ENCODE results near the gene SV2C.

SV2C gene

GRCh38 chr5:76165711-76166374, 82.7 kb downstream of the SV2C start:
- no peak for DNase-seq

- no peak for DNase-seq
These were observed 83.8 kb downstream of the SV2C start for GRCh38 chr5:76166886-76167576.

GRCh38 chr5:76169146-76169905, 86.1 kb downstream of the SV2C start:
- DNase-seq = no peak

- no peak for DNase-seq
These were observed 90.9 kb downstream of the SV2C start for GRCh38 chr5:76174101-76174500.

- DNase-seq = peak; percentile 62
These were observed 92.0 kb downstream of the SV2C start for GRCh38 chr5:76175051-76175666.

- peak; percentile 41 for DNase-seq
These were observed 92.7 kb downstream of the SV2C start for GRCh38 chr5:76175821-76176403.

- no peak for DNase-seq
These were observed 94.8 kb downstream of the SV2C start for GRCh38 chr5:76177978-76178377.

GRCh38 chr5:76178913-76179312, 95.7 kb downstream of the SV2C start:
- DNase-seq = no peak

- DNase-seq = peak; percentile 37
These were observed 97.9 kb downstream of the SV2C start for GRCh38 chr5:76180814-76181805.

- no peak for DNase-seq
These were observed 104.2 kb downstream of the SV2C start for GRCh38 chr5:76187386-76187785.

- no peak for DNase-seq
These were observed 107.2 kb downstream of the SV2C start for GRCh38 chr5:76190356-76190755.

- DNase-seq = no peak
These were observed 109.7 kb downstream of the SV2C start for GRCh38 chr5:76192837-76193236.

GRCh38 chr5:76193635-76194034, 110.5 kb downstream of the SV2C start:
- no peak for DNase-seq

GRCh38 chr5:76194340-76194739, 111.2 kb downstream of the SV2C start:
- no peak for DNase-seq

- no peak for DNase-seq
These were observed 113.3 kb downstream of the SV2C start for GRCh38 chr5:76196457-76196856.

- DNase-seq = no peak
These were observed 113.8 kb downstream of the SV2C start for GRCh38 chr5:76196886-76197489.

GRCh38 chr5:76197726-76198125, 114.5 kb downstream of the SV2C start:
- DNase-seq = no peak

GRCh38 chr5:76199336-76200318, 116.4 kb downstream of the SV2C start:
- DNase-seq = no peak

- no peak for DNase-seq
These were observed 119.0 kb downstream of the SV2C start for GRCh38 chr5:76202182-76202581.

GRCh38 chr5:76204191-76204590, 121.0 kb downstream of the SV2C start:
- DNase-seq = no peak
